HUES64 (cell line): Measurements from ENCODE around the gene THBS2.

Experiments used
- H3K27ac ChIP-seq: 2 replicates; pipeline ENCODE4 v1.7.0; 2013; ENCODE audit warnings: low read depth, low read length, inconsistent platforms
- H3K27me3 ChIP-seq: 2 replicates; pipeline ENCODE4 v1.6.1; 2013; ENCODE audit warnings: mild to moderate bottlenecking, low read length; ENCODE audit not compliant: insufficient read depth
- H3K36me3 ChIP-seq: 2 replicates; pipeline ENCODE4 v1.6.1; 2013; ENCODE audit warnings: mild to moderate bottlenecking, low read length; ENCODE audit not compliant: insufficient read depth
- H3K4me1 ChIP-seq: 2 replicates; pipeline ENCODE4 v1.6.1; 2013; ENCODE audit warnings: mild to moderate bottlenecking, low read length, moderate library complexity; ENCODE audit not compliant: insufficient read depth
- H3K4me3 ChIP-seq: 2 replicates; pipeline ENCODE4 v1.5.1; 2013; ENCODE audit warnings: mild to moderate bottlenecking, low read length, moderate library complexity
- H3K9ac ChIP-seq: 2 replicates; pipeline ENCODE4 v1.6.1; 2013; ENCODE audit warnings: mild to moderate bottlenecking, low read depth, low read length
- H3K9me3 ChIP-seq: 2 replicates; pipeline ENCODE4 v1.6.1; 2013; ENCODE audit warnings: low read depth, low read length; ENCODE audit not compliant: insufficient read depth
- WGBS: fragments of 150-250, 120-280 bp; methylation state at CpG from one replicate; pipeline ENCODE4 v1.1.7; 2013; ENCODE audit warnings: missing lambda C conversion rate; 5-methylcytosine and 5-hydroxymethylcytosine counted together

THBS2 gene

DNA sequence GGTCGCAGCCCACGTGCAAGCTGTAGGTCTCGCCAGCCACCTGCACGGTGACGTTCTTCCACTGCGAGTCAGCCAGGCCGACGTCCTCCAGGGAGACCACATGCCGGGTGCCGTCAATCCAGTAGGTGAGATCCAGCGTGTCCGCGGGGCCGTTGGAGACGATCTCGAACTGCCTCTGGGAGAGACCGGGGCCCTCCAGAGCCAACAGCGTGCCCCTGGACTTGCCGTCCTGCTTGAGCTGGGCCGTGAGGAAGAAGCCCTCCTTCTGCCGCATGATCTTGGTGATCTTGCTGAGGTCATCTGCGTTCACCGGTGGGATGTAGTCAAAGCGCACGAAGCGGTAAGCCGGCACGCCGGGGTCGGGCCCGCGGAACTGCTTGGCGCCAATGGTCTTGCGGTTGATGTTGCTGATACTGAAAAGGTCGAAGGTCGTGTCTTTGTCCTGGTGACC, 5.1 kb downstream of the THBS2 start:
- H3K4me1 ChIP-seq, result peaks cover 30% of the 10 kb centered on the region
- WGBS, result 96% methylated on average over 36 of the region's 36 CpGs

DNA sequence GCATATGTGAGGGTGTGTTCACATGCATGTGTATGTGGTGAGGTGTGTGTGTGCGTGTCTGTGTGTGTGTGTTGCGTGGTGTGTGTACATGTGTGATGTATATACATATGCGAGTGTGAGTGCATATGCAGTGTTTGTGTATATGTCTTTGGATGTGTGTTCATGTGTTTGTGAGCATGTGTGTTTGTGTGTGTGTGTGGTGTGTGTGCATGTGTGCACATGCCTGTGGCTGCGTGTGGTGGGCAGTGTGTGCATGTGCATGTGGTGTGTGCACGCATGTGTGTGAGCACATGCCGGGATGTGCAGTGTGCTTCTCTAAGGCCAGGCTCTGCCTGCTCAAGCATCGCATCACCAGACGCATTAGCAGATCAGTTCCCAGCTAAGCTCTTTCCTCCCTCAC, 5.7 kb downstream of the THBS2 start:
- peaks cover 12% of the 10 kb centered on the region for H3K27me3 ChIP-seq
- no peak overlapping the region for H3K4me3 ChIP-seq
- no peaks in the 10 kb centered on the region; the same call in 1 of the 2 replicates for H3K9me3 ChIP-seq
- WGBS, result 97% methylated on average over 8 of the region's 8 CpGs
- H3K9ac ChIP-seq, result no peak overlapping the region
- peaks cover 25% of the 10 kb centered on the region for H3K4me1 ChIP-seq
- no peak overlapping the region for H3K27ac ChIP-seq
- peaks cover 36% of the 10 kb centered on the region for H3K36me3 ChIP-seq

More for the DNA sequence above, 5.1 kb downstream of the THBS2 start:
- Histone ChIP-seq H3K27ac (no peak overlapping the region), H3K9ac (no peak overlapping the region), H3K4me3 (no peak overlapping the region), H3K9me3 (no peaks in the 10 kb centered on the region; the same call in 1 of the 2 replicates), H3K36me3 (peaks cover 35% of the 10 kb centered on the region), H3K27me3 (peaks cover 18% of the 10 kb centered on the region)

DNA sequence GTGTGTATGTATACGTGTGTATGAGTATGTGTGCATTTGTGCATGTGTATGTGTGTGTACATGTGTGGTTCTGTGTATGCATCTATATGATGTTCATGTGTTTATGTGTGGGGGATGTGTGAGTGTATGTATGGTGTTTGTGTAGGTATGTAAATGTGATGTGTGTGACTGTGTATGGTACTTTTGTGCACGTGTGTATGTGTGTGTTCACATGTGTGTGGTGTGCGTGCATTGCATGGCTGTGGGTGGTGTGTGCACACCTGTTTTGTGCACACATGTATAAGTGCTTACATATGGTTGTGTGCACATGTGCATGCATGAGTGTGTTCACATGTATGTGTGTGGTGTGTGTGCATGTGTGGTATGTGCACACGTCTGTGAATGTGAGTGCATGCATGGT, 6.2 kb downstream of the THBS2 start:
- Histone ChIP-seq H3K36me3 (peaks cover 36% of the 10 kb centered on the region), H3K27ac (no peak overlapping the region), H3K9ac (no peak overlapping the region), H3K27me3 (peaks cover 7% of the 10 kb centered on the region; the same call in 1 of the 2 replicates), H3K4me3 (no peak overlapping the region), H3K4me1 (peaks cover 20% of the 10 kb centered on the region), H3K9me3 (no peaks in the 10 kb centered on the region; the same call in 1 of the 2 replicates)
- WGBS, result 95% methylated on average over 4 of the region's 4 CpGs

DNA sequence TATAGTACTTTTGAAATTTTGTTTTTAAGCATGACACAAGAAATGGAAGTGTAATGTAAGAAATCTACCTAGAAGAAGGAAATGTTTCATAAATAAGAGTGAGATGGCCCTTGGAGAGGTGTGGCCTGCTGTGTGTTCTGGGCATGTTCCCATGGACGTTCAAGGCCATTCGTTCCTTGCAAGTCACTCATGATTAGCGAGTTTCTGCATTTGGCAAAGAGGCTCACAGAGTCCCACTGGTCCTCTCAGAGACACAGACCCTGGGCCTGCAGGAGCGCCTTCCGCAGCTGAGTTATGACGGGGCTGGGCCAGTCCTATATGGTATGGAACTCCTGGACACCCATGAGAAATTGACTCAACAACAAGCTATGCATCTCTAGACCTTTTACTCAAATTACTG, 7.2 kb downstream of the THBS2 start:
- Histone ChIP-seq H3K27me3 (no peaks in the 10 kb centered on the region; the same call in 1 of the 2 replicates), H3K9me3 (no peaks in the 10 kb centered on the region; the same call in 1 of the 2 replicates), H3K27ac (no peak overlapping the region), H3K4me1 (peaks cover 13% of the 10 kb centered on the region), H3K4me3 (no peak overlapping the region), H3K9ac (no peak overlapping the region), H3K36me3 (peaks cover 36% of the 10 kb centered on the region)
- WGBS, result 89% methylated on average over 6 of the region's 6 CpGs

DNA sequence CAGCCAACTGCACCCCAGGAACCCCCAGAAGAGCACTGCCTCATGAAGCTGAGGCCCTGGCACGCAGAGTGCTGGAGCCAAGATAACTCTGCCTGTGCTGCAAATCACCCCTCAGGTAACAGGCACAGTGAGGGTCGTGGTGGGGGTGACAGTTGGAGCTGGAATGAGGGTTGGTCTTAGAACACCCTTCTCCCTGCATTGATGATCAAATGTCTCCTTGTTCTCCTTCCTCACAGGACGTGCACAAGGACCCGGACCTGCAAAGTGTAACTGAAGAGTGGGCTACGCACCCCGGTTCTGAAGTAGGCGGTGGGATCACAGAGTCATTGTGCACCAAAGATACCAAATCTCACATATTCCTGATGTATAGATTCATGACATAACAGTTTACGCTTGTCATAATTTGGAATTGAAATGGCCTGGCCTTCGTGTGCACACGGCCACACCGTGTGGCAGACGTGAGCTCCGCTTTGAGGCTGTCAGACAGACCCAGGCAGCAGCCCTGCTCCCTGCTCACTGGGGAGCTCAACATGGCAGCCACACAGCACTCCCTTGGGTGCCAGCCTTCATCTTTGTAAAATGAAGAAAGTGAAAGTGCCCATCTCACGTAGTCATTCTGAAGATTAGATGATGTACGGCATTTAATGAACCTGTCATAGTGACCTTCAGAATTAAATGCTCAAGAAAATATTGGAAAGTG, 8.8 kb downstream of the THBS2 start:
- 97% methylated on average over 15 of the region's 15 CpGs for WGBS
- no peaks in the 10 kb centered on the region; the same call in 1 of the 2 replicates for H3K9me3 ChIP-seq
- H3K27me3 ChIP-seq, result no peaks in the 10 kb centered on the region
- peaks cover 42% of the 10 kb centered on the region for H3K36me3 ChIP-seq
- H3K9ac ChIP-seq, result no peak overlapping the region
- no peak overlapping the region for H3K4me3 ChIP-seq
- H3K27ac ChIP-seq, result no peak overlapping the region
- no peaks in the 10 kb centered on the region for H3K4me1 ChIP-seq

DNA sequence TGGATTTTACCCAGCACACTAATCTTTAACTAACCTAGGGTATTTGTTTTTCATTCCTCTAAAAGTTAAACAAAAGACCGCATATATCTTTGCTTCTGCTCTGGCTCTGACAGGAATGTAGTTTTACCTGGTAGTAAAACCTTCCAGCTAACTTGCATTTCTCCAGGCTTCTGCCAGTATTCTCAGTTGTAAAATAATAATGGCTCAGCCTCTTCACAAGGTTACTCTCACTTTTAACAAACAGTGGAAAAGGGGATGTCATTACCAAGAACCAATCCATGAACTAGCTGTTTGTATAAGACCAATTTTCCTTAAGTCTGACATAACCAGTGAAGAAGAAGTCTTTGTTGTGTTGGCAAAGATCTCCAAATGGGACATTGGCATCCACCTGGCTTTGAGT, 10.0 kb downstream of the THBS2 start:
- no peak overlapping the region for H3K27ac ChIP-seq
- H3K4me3 ChIP-seq, result no peak overlapping the region
- WGBS, result 92% methylated on average over 1 of the region's 1 CpG
- H3K27me3 ChIP-seq, result no peaks in the 10 kb centered on the region
- H3K4me1 ChIP-seq, result no peaks in the 10 kb centered on the region
- H3K36me3 ChIP-seq, result peaks cover 44% of the 10 kb centered on the region
- H3K9ac ChIP-seq, result no peak overlapping the region
- H3K9me3 ChIP-seq, result no peaks in the 10 kb centered on the region; the same call in 1 of the 2 replicates

DNA sequence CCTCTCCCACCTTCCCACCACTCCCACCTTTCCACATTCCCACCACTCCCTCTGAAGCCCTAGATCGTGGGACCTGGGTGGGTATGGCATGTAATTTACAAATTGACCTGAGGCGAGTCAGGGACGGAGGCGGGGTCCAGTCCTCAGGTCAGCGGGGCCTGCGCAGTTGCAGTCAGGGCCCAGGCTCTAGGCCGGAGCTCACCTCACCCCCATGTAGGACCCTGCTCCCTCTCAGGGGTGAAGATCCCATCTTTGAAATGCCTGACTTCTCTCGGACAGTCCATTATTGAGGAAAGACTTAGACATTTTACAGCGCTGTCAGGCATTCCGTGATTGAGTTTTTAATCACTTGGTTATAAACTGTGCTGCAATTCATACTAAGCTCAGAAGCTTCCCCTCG, 10.5 kb downstream of the THBS2 start:
- Histone ChIP-seq H3K36me3 (peaks cover 39% of the 10 kb centered on the region), H3K27me3 (no peaks in the 10 kb centered on the region)
- 95% methylated on average over 11 of the region's 11 CpGs for WGBS

DNA sequence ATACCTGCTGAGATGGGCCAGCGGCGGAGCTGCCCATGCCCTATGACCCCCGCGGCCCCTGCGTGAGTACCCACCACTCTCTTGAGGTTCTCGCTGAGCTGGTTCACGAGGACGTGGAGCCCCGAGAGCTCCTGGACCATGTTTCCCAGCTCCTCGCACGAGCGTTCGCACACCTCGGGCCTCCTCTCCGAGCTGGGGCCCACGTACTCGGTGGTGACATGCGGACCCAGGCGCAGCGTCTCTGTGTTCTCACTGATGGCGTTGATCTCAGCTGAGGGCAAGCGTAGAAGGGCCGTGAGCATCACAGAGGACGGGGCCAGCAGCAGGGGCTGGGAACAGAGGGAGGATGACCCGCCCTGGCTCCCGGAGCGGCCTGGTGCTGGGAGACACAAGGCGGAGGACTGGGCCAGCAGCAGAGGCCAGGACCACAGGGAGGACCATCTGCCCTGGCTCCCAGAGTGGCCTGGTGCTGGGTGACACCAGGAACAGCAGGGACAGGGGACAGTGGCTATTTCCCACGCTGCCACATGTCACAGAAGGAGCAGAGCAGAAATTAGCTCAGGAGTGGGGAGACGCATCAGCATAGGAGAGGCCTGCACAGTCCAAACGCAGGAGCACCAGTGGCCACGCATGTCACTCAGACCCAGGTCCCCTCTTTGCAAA, 11.8 kb downstream of the THBS2 start:
- H3K9ac ChIP-seq, result no peak overlapping the region
- H3K36me3 ChIP-seq, result peaks cover 27% of the 10 kb centered on the region
- H3K4me3 ChIP-seq, result no peak overlapping the region
- H3K9me3 ChIP-seq, result no peaks in the 10 kb centered on the region
- H3K27ac ChIP-seq, result no peak overlapping the region
- WGBS, result 93% methylated on average over 32 of the region's 32 CpGs
- H3K4me1 ChIP-seq, result no peaks in the 10 kb centered on the region
- no peaks in the 10 kb centered on the region for H3K27me3 ChIP-seq

More for the DNA sequence above, 10.5 kb downstream of the THBS2 start:
- Histone ChIP-seq H3K9me3 (no peaks in the 10 kb centered on the region; the same call in 1 of the 2 replicates), H3K4me1 (no peaks in the 10 kb centered on the region), H3K27ac (no peak overlapping the region), H3K4me3 (no peak overlapping the region), H3K9ac (no peak overlapping the region)

DNA sequence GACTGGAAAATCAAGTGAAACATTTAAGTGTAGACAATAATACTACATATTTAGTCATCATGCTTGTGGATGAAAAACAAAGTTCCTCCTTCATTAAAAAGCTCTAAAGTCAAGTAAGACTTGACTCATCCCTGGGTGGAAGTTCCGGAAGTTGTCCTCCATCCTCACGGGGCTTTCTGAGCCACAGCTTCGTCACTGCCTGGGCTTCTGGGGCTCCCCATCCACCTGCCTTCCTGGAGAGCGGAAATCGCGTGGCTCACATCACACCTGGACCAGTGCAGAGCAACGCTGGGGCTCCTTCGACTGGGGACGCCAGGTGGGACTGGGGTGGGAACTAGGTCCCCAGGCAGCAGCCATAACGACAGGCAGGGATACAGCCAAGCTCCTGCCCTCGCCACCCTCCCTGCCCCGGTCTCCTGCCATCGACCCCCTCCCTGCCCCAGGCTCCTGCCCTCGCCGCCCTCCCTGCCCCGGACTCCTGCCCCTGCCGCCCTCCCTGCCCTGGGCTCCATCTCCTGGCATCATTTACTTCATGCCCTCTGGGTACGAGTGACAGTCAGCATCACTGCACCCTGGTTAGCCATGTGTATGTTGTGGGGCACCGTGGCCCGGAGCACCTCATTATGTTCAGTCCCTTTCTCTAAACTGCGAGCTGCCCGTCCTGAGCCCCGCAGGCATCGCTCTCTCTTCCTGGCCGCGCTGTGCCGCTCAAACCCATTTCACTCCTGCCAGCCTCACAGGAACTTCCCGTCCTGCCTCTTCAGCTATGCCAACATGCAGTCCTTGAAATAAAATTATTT, 12.9 kb downstream of the THBS2 start:
- H3K4me3 ChIP-seq, result no peak overlapping the region
- H3K9ac ChIP-seq, result no peak overlapping the region
- peaks cover 20% of the 10 kb centered on the region for H3K36me3 ChIP-seq
- H3K27me3 ChIP-seq, result no peaks in the 10 kb centered on the region
- no peaks in the 10 kb centered on the region for H3K9me3 ChIP-seq
- no peaks in the 10 kb centered on the region for H3K4me1 ChIP-seq
- WGBS, result 92% methylated on average over 28 of the region's 28 CpGs
- no peak overlapping the region for H3K27ac ChIP-seq

DNA sequence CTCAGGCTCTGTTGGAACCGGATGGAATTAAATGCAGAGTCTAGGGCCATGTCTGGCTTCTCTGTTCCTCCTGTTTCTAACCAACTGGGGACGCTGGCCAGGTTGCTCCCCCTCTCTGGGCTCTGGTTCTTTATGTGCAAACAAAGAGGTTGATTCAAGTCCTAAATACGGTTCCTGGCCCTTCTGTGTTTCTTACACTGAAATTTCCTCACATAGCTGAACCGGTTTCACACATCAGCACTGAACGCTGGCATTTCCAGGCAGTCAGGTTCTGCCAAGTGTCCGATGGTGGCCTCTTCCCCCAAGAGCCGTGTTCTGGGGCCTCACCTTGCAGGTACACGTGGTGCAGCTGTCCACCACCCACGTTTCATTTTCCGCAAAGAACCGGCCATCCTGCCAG, 13.5 kb downstream of the THBS2 start:
- Histone ChIP-seq H3K9ac (no peak overlapping the region), H3K27me3 (no peaks in the 10 kb centered on the region), H3K4me3 (no peak overlapping the region), H3K4me1 (no peaks in the 10 kb centered on the region), H3K27ac (no peak overlapping the region), H3K36me3 (peaks cover 19% of the 10 kb centered on the region), H3K9me3 (no peaks in the 10 kb centered on the region)
- 88% methylated on average over 11 of the region's 11 CpGs for WGBS

DNA sequence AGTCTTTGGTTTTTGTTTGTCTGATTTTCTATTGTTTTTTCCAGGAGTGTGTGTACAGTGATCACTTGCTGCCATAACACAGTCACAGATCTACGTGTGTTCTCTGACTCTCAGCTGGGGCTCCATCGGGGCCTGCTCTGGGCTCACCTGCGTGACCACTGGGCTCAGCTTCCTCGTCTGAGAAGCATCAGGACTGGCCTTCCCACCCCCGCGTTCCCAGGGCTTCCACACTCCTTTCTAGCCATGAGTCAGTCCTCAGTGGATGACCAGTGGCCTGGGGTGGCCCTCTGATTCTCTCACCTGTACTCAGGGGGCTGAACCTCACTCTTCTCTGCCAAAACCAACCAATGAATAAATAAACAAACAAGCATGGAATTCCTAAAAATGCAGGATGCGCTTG, 14.5 kb downstream of the THBS2 start:
- H3K4me1 ChIP-seq, result no peaks in the 10 kb centered on the region
- 94% methylated on average over 7 of the region's 7 CpGs for WGBS
- H3K4me3 ChIP-seq, result no peak overlapping the region
- no peak overlapping the region for H3K9ac ChIP-seq
- no peaks in the 10 kb centered on the region for H3K27me3 ChIP-seq
- peaks cover 16% of the 10 kb centered on the region for H3K36me3 ChIP-seq
- no peaks in the 10 kb centered on the region for H3K9me3 ChIP-seq
- no peak overlapping the region for H3K27ac ChIP-seq
